ENCODE results near the gene TRUB2. TPM values are rescaled to one million over a fixed set of nuclear protein-coding genes. Genes with fewer than 3 reads are reported as not detected.
A peak's percentile ranks its signal among the peaks of the same experiment; 100 is the strongest.

TRUB2 gene, protein sequence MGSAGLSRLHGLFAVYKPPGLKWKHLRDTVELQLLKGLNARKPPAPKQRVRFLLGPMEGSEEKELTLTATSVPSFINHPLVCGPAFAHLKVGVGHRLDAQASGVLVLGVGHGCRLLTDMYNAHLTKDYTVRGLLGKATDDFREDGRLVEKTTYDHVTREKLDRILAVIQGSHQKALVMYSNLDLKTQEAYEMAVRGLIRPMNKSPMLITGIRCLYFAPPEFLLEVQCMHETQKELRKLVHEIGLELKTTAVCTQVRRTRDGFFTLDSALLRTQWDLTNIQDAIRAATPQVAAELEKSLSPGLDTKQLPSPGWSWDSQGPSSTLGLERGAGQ
- 21.4 and 21.5 TPM in 2 replicates for total RNA-seq
- total RNA-seq (2013), result 20.5 TPM
- 5.3 and 7.6 TPM in 2 replicates for polyA plus RNA-seq
- 13.1 and 16.6 TPM in 2 replicates for polyA minus RNA-seq

DNA sequence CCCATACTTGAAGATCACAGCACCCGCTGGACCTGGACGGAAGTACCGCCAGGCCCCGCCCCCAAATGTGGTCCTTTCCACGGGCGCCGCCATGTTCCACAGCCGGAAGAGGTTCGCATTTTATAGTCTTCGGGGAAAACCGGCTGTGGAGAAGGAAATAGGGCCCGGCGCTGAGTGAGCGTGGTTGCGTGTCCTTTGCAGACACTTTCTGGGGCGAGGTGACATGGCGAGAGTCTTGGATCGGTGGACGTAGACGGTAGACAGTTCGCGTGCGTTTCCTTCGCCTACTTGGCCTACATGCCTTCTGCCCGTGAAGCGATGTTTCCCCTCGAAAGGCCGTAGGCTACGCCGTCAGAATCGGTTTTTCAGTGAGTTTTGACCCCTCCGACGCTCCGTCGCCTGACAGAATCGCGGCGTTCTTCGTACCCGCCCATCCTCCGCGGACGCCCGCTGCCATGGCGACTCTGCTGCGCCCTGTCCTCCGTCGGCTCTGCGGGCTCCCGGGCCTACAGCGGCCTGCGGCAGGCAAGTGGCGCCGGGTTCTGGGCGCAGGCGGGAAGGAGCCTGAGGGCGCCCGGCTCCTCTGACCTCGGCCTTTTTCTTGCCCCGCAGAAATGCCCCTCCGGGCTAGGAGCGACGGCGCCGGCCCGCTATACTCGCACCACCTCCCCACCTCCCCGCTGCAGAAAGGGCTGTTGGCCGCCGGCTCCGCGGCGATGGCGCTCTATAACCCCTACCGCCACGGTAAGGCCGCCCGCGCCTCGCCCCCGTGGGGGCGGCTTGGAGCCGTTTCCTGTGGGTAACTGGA is at the start of gene TRUB2, which contains the start of gene COQ4:
TSS of gene TRUB2 (minus strand) at position 44 of the 808 bp plus-strand sequence. CDS start at position 5, 39 bp downstream.
TSS of gene COQ4 (plus strand) at position 436 of the 808 bp plus-strand sequence. CDS start at position 456, 20 bp downstream.
- H3K4me2 ChIP-seq (replicated peaks; ENCODE audit: low read depth, low read length, poor library complexity, severe bottlenecking), result peak within 1 kb of the TSS; percentile 95
- no peaks in the 10 kb centered on the region for H3K27me3 ChIP-seq (replicated peaks in 1 of 4; ENCODE audit: control extremely low read depth in 1 of 4, control insufficient read depth in 3 of 4, insufficient read depth in 4 of 4, low read length in 3 of 4)
- H2AFZ ChIP-seq (ENCODE audit: insufficient read depth, low read depth, low read length, poor library complexity, severe bottlenecking), result peak within 1 kb of the TSS; percentile 94
- ATAC-seq (ENCODE audit: low read depth) (peak; percentile 85), DNase-seq (peak; percentile 97)
- intact Hi-C loops (cut with micrococcal nuclease), result loop anchor here (1.0 to 5.0 kb wide), 6 partner anchors 18 to 230 kb away; partner anchors contain the start of genes CIZ1, GOLGA2, SLC27A4 and SPTAN1
- no peaks in the 10 kb centered on the region for H4K20me1 ChIP-seq (ENCODE audit: control insufficient read depth, insufficient read depth, low read length, poor library complexity, severe bottlenecking)
- H3K27ac Mint-ChIP-seq, result peak within 1 kb of the TSS; percentile 98
- H3K27ac ChIP-seq (ENCODE audit: low read length in 2 of 2), result peak within 1 kb of the TSS; percentile 75 to 78
- no peaks in the 10 kb centered on the region for H3K9me3 Mint-ChIP-seq (ENCODE audit: insufficient read depth)
- CTCF ChIA-PET, result interaction anchor here (0.7 to 1.1 kb wide), 2 partner anchors 19 to 22 kb away, joined by 3 to 5 read pairs; no protein-coding TSS in a partner anchor
- peak within 1 kb of the TSS; percentile 97 for H3K4me3 Mint-ChIP-seq
- H3K27me3 Mint-ChIP-seq, result no peaks in the 10 kb centered on the region
- H3K36me3 ChIP-seq (replicated peaks in 1 of 2; ENCODE audit: control extremely low read depth in 1 of 2, control insufficient read depth in 1 of 2, extremely low read depth in 1 of 2, insufficient read depth in 2 of 2, low read length in 1 of 2), result peaks cover 0 to 21% of the 10 kb centered on the region in 2 experiments
- H3K4me1 ChIP-seq (ENCODE audit: control insufficient read depth in 2 of 2, insufficient read depth in 2 of 2, low read length in 2 of 2), result peaks cover 17 to 22% of the 10 kb centered on the region in 2 donors
- H3K9me3 ChIP-seq (ENCODE audit: control extremely low read depth in 1 of 3, control insufficient read depth in 2 of 3, insufficient read depth in 1 of 3, low read length in 2 of 3), result no peaks in the 10 kb centered on the region
- H3K4me1 Mint-ChIP-seq, result peaks cover 31% of the 10 kb centered on the region
- TF ChIP-seq, protein P1, sequence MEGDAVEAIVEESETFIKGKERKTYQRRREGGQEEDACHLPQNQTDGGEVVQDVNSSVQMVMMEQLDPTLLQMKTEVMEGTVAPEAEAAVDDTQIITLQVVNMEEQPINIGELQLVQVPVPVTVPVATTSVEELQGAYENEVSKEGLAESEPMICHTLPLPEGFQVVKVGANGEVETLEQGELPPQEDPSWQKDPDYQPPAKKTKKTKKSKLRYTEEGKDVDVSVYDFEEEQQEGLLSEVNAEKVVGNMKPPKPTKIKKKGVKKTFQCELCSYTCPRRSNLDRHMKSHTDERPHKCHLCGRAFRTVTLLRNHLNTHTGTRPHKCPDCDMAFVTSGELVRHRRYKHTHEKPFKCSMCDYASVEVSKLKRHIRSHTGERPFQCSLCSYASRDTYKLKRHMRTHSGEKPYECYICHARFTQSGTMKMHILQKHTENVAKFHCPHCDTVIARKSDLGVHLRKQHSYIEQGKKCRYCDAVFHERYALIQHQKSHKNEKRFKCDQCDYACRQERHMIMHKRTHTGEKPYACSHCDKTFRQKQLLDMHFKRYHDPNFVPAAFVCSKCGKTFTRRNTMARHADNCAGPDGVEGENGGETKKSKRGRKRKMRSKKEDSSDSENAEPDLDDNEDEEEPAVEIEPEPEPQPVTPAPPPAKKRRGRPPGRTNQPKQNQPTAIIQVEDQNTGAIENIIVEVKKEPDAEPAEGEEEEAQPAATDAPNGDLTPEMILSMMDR (IDR thresholded peaks at IDR 0.05), result no peak
- TF ChIP-seq EZH2 (IDR thresholded peaks at IDR 0.05; ENCODE audit: borderline replicate concordance, insufficient read depth, low read depth, low read length, poor library complexity, severe bottlenecking), result no peak
- peak within 1 kb of the TSS; percentile 61 to 95 (median 92) for H3K4me3 ChIP-seq (ENCODE audit: control extremely low read depth in 1 of 5, extremely low read depth in 1 of 5, insufficient read depth in 1 of 5, low read depth in 2 of 5, low read length in 4 of 5)
- H3K79me2 ChIP-seq (ENCODE audit: control insufficient read depth, insufficient read depth, low read length), result peaks cover 38% of the 10 kb centered on the region
- H3K9ac ChIP-seq (ENCODE audit: low read length), result peak within 1 kb of the TSS; percentile 73
- POLR2A ChIA-PET, result interaction anchor here (0.9 to 1.8 kb wide), 2 partner anchors 17 to 47 kb away, joined by 4 read pairs; partner anchors contain the start of genes GOLGA2, SLC27A4 and SWI5
- under 1% methylated on average over 83 of the region's 83 CpGs for WGBS (ENCODE audit: insufficient coverage)

Measured in B cell (primary cell).